Caco-2 (cell line): ENCODE results near the gene CDKN2A. TPM values are rescaled to one million over a fixed set of nuclear protein-coding genes. Genes with fewer than 3 reads are reported as not detected.

Experiments
- BruUV-seq: library from RNA; stranded (reverse); fragments of 400-500 nt; replicated peaks from 2 replicates; lab custom pipeline; 2021; lab: Mats Ljungman, UMichigan
- CTCF ChIA-PET: fragments of 300-600 bp; sonication (Branson Sonifier 250); formaldehyde crosslinking; loops from one replicate; lab custom pipeline; 2022; ENCODE audit warnings: antibody characterized with exemption; lab: Charles Lee
- POLR2A ChIA-PET: fragments of 300-600 bp; sonication (Branson Sonifier 250); formaldehyde crosslinking; loops from one replicate; lab custom pipeline; 2022; ENCODE audit warnings: antibody characterized with exemption; lab: Charles Lee
- DNase-seq, 2 experiments: peaks; one replicate each; pipeline versions ENCODE4 v3.0.0 to v3.0.0-alpha.2; 2020 to 2022
- H3K27me3 ChIP-seq: replicated peaks from 2 replicates; pipeline ENCODE4 v1.6.0; 2011; ENCODE audit warnings: low read length; ENCODE audit not compliant: control insufficient read depth, insufficient read depth
- H3K36me3 ChIP-seq: 2 replicates; pipeline ENCODE4 v1.5.1; 2011; ENCODE audit warnings: low read length; ENCODE audit not compliant: control insufficient read depth, insufficient read depth
- H3K4me1 ChIP-seq: fragments of 250-450 bp; sonication (Bioruptor Pico); 2 replicates; pipeline ENCODE4 v1.5.1; 2020; ENCODE audit warnings: mild to moderate bottlenecking
- H3K4me3 ChIP-seq: 2 replicates; pipeline ENCODE4 v1.5.1; 2011; ENCODE audit warnings: low read depth, mild to moderate bottlenecking, control low read depth, low read length
- H3K9me3 ChIP-seq: fragments of 250-450 bp; sonication (Bioruptor Pico); 2 replicates; pipeline ENCODE4 v1.5.1; 2020; ENCODE audit warnings: mild to moderate bottlenecking, moderate library complexity
- H3K27ac Mint-ChIP-seq: one replicate; pipeline ENCODE4 v1.8.0; 2022; ENCODE audit warnings: mixed read lengths; ENCODE audit not compliant: unreplicated experiment
- H3K27me3 Mint-ChIP-seq: one replicate; pipeline ENCODE4 v1.8.0; 2022; ENCODE audit warnings: mixed read lengths; ENCODE audit not compliant: insufficient read depth, unreplicated experiment
- H3K36me3 Mint-ChIP-seq: one replicate; pipeline ENCODE4 v1.8.0; 2022; ENCODE audit warnings: mild to moderate bottlenecking, mixed read lengths; ENCODE audit not compliant: insufficient read depth, unreplicated experiment
- H3K4me1 Mint-ChIP-seq: one replicate; pipeline ENCODE4 v1.8.0; 2022; ENCODE audit warnings: low read depth, mixed read lengths; ENCODE audit not compliant: unreplicated experiment
- H3K4me3 Mint-ChIP-seq: one replicate; pipeline ENCODE4 v1.8.0; 2022; ENCODE audit warnings: mild to moderate bottlenecking, moderate library complexity, mixed read lengths; ENCODE audit not compliant: unreplicated experiment
- H3K9me3 Mint-ChIP-seq: one replicate; pipeline ENCODE4 v1.8.0; 2022; ENCODE audit warnings: mixed read lengths; ENCODE audit not compliant: unreplicated experiment
- intact Hi-C: fragments of 100-400 bp; cut with micrococcal nuclease; formaldehyde crosslinking; loops from one replicate; pipeline ENCODE4 v1.10.0; 2022; ENCODE audit not compliant: unreplicated experiment
- total RNA-seq: library from RNA; stranded (reverse); gene quantifications from 2 replicates; pipeline ENCODE4 v1.2.3, GENCODE V29; 2022
- TF ChIP-seq, protein P1 (sequence below), 2 experiments: fragments of 200-600 bp in 1 of 2; IDR thresholded peaks; 1 replicate in 1 of 2; 2 replicates in 1 of 2; pipeline versions ENCODE4 v1.5.1 to v1.8.0; 2011 to 2022; ENCODE audit warnings: antibody characterized with exemption in 1 of 2, control low read depth in 1 of 2, inconsistent platforms in 1 of 2, low read depth in 1 of 2, low read length in 1 of 2, mild to moderate bottlenecking in 1 of 2, moderate library complexity in 1 of 2; ENCODE audit not compliant: insufficient read depth in 1 of 2, severe bottlenecking in 1 of 2, unreplicated experiment in 1 of 2

CDKN2A gene
- total RNA-seq, 1 experiment from 2014 or later = 48.0 TPM

DNA sequence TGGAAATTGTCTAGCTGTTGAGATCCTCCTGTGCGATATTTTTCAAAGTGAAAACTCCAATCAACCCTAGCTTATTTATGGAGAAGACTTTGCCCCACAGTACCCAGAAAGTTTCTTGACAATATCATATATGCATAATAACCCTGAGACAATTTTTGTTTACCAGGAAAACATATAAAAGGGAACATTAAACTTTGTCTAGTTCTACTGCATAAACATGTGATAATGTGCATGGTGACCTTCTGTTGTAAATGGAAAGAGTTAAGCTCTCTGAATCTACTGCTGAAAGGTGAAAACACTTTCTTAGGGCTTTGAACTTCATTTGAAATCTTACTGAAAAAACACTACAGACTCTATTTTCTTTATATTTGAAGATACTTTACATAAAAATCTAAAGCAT lies 47.2 kb upstream of the CDKN2A start:
- TF ChIP-seq, protein P1, sequence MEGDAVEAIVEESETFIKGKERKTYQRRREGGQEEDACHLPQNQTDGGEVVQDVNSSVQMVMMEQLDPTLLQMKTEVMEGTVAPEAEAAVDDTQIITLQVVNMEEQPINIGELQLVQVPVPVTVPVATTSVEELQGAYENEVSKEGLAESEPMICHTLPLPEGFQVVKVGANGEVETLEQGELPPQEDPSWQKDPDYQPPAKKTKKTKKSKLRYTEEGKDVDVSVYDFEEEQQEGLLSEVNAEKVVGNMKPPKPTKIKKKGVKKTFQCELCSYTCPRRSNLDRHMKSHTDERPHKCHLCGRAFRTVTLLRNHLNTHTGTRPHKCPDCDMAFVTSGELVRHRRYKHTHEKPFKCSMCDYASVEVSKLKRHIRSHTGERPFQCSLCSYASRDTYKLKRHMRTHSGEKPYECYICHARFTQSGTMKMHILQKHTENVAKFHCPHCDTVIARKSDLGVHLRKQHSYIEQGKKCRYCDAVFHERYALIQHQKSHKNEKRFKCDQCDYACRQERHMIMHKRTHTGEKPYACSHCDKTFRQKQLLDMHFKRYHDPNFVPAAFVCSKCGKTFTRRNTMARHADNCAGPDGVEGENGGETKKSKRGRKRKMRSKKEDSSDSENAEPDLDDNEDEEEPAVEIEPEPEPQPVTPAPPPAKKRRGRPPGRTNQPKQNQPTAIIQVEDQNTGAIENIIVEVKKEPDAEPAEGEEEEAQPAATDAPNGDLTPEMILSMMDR (IDR thresholded peaks at IDR 0.05; ENCODE audit: insufficient read depth in 1 of 2, low read depth in 1 of 2, low read length in 1 of 2, severe bottlenecking in 1 of 2, unreplicated experiment in 1 of 2) = no peak
- Mint-ChIP-seq H3K27me3 (no peaks in the 10 kb centered on the region), H3K9me3 (no peaks in the 10 kb centered on the region), H3K27ac (no peak overlapping the region), H3K4me1 (no peaks in the 10 kb centered on the region), H3K36me3 (peaks cover 6% of the 10 kb centered on the region), H3K4me3 (no peak overlapping the region)
- ChIA-PET CTCF (interaction anchor here (0.9 to 1.7 kb wide), 2 partner anchors 32 to 78 kb away, joined by 3 to 7 read pairs; partner anchors contain the start of gene CDKN2B), POLR2A (interaction anchor here (0.6 kb wide), 1 partner anchor 33 kb away, joined by 3 read pairs; no protein-coding TSS in a partner anchor)
- DNase-seq = no peak
- intact Hi-C loops = no loop called here
- H3K27me3 ChIP-seq = no peaks in the 10 kb centered on the region
- BruUV-seq = no TSS peak
- no peak overlapping the region for H3K4me3 ChIP-seq
- peaks cover 27% of the 10 kb centered on the region for H3K4me1 ChIP-seq
- no peaks in the 10 kb centered on the region for H3K36me3 ChIP-seq
- H3K9me3 ChIP-seq = no peaks in the 10 kb centered on the region

DNA sequence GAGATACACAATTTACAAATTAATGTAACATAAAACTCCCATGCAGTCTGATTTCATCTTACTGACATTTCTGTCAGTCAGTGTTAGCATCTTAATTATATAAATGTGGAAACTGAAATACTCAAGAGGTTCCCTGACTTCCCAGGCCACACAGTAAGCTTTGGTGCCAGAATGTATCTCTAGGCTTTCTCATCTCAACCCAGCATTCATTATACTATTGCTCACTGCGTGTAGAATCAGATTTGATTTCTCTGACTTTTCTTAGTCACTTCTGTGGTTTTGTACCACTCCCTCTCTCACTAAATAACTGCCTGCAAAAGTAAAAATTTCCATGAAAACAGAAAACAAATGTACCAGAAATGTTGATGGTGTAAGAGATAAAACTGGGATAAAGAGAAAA lies 46.6 kb upstream of the CDKN2A start:
- ChIA-PET CTCF (interaction anchor here (1.7 kb wide), 1 partner anchor 32 kb away, joined by 7 read pairs; the partner anchor contains the start of gene CDKN2B), POLR2A (no interaction called here)
- no peaks in the 10 kb centered on the region for H3K27me3 ChIP-seq

DNA sequence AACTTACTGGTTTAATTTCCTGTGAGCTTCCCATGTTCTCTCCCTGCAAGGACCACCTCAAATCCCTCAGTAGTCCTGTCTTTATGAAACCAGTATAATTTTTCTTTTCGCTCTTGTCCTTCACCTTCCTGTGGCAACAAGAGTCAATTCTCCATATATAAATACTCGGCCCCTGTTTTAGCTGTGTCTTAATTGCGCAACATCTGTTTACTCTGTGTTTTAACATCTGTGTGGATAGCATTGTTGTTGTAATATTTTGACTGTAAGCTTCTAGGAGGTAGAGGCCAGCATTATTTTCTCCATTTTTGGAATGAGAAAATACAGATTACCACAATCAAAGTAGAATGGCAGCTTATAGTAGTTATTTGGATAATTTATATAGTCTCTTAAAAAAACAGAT lies 45.1 kb upstream of the CDKN2A start:
- ChIA-PET POLR2A (no interaction called here), CTCF (interaction anchor here (1.2 kb wide), 1 partner anchor 30 kb away, joined by 4 read pairs; the partner anchor contains the start of gene CDKN2B)
- H3K9me3 Mint-ChIP-seq = no peaks in the 10 kb centered on the region
- Histone ChIP-seq H3K27me3 (no peaks in the 10 kb centered on the region), H3K4me3 (no peak overlapping the region), H3K36me3 (no peaks in the 10 kb centered on the region), H3K4me1 (peaks cover 14% of the 10 kb centered on the region), H3K9me3 (no peaks in the 10 kb centered on the region)
- BruUV-seq = no TSS peak
- DNase-seq = no peak
- TF ChIP-seq, protein P1 (IDR thresholded peaks at IDR 0.05; ENCODE audit: insufficient read depth in 1 of 2, low read depth in 1 of 2, low read length in 1 of 2, severe bottlenecking in 1 of 2, unreplicated experiment in 1 of 2) = no peak
- no peak overlapping the region for H3K27ac Mint-ChIP-seq
- H3K4me1 Mint-ChIP-seq = no peaks in the 10 kb centered on the region
- H3K27me3 Mint-ChIP-seq = no peaks in the 10 kb centered on the region
- no peak overlapping the region for H3K4me3 Mint-ChIP-seq
- intact Hi-C loops = loop anchor here (2.0 kb wide), 1 partner anchor 30 kb away; the partner anchor contains the start of gene CDKN2B
- H3K36me3 Mint-ChIP-seq = peaks cover 6% of the 10 kb centered on the region

More for the DNA sequence above, 46.6 kb upstream of the CDKN2A start:
- Histone ChIP-seq H3K36me3 (no peaks in the 10 kb centered on the region), H3K4me1 (peaks cover 21% of the 10 kb centered on the region), H3K9me3 (no peaks in the 10 kb centered on the region), H3K4me3 (no peak overlapping the region)
- H3K4me1 Mint-ChIP-seq = no peaks in the 10 kb centered on the region
- TF ChIP-seq, protein P1 (IDR thresholded peaks at IDR 0.05; ENCODE audit: insufficient read depth in 1 of 2, low read depth in 1 of 2, low read length in 1 of 2, severe bottlenecking in 1 of 2, unreplicated experiment in 1 of 2) = no peak
- DNase-seq = no peak
- no peak overlapping the region for H3K27ac Mint-ChIP-seq
- no TSS peak for BruUV-seq
- intact Hi-C loops = no loop called here
- no peaks in the 10 kb centered on the region for H3K9me3 Mint-ChIP-seq
- no peak overlapping the region for H3K4me3 Mint-ChIP-seq
- H3K27me3 Mint-ChIP-seq = no peaks in the 10 kb centered on the region
- peaks cover 6% of the 10 kb centered on the region for H3K36me3 Mint-ChIP-seq
